ENCODE measurements around the gene PSMA7. TPM values are rescaled to one million over a fixed set of nuclear protein-coding genes. Genes with fewer than 3 reads are reported as not detected.

The PSMA7 gene
- polyA plus RNA-seq, 1 of the 3 experiments (the other 2 are of a cell fraction), result 801 TPM

DNA sequence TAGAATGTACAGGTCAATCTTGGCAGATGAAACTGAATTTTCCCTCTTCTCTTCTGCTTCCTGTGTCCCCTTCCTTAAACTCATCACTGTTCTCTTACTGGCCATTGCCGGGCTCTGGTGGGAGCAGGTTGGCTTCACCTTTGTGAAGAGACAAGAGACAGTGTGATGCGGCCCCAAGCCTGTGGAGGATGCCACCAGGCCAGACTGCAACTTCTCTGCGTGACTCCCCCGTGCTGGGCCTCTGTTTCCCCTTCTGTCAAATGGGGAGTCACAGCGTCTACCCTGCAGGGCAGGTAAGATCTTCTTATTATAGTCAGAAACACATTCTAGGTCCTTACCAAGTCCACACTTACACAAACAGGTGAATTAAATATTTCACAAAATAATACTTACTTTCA, 22.8 kb downstream of the PSMA7 start (continued):
- TF ChIP-seq YY1 (IDR thresholded peaks at IDR 0.05; ENCODE audit: low read depth) (no peak), FOSL2 (IDR thresholded peaks at IDR 0.05; ENCODE audit: borderline replicate concordance, low read depth) (no peak)

DNA sequence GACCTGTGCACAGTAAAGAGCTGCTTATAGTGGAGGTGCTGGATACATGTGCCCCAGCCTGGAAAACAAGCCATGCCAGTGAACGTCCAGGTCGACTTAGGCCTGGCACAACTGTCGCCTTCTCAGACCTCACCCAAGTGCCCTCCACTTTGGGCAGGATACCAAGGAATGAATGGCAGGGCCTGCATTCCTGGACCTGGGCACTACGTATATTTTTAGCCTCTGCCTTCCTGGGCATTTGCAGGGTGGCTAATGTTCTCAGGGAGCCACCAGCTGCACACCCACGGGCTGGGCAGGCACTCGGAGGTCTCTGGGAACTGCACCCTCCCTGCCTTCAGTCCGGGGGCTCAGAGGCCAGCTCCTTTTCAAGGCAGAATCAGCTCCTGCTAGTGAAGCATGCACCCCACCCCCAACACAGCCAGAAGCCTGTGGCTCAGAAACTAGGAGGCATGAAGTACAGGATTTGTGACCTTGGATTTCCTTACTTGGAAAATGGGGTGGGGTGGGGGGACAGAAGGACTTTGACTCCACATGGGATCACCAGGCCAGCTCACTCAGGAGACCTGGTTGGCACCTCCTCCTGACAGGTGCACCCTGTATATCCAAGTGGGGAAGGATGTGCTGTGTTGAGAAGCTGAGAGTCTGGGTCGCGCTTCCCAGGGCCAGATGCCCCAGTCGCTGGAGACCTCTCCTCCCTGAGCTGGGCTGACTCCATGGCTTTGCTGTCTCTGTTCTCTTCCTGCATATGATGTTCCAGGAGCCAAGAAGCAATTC, 23.4 kb downstream of the PSMA7 start:
- peaks cover 9 to 31% of the 10 kb centered on the region in 2 experiments; a peak in 3 of 4 replicates for H3K4me1 ChIP-seq (ENCODE audit: control insufficient read depth in 1 of 2, insufficient read depth in 2 of 2, low read depth in 1 of 2, low read length in 1 of 2)
- peaks cover 18% of the 10 kb centered on the region for H4K20me1 ChIP-seq (ENCODE audit: insufficient read depth)
- no peak overlapping the region for H3K9ac ChIP-seq
- H3K9me2 ChIP-seq, result no peaks in the 10 kb centered on the region
- no peaks in the 10 kb centered on the region for H3K9me3 ChIP-seq
- peaks cover 0 to 5% of the 10 kb centered on the region in 2 experiments for H3K36me3 ChIP-seq (replicated peaks in 1 of 2; ENCODE audit: control insufficient read depth in 1 of 2, insufficient read depth in 2 of 2, low read length in 1 of 2)
- no peak overlapping the region for H3K27ac ChIP-seq (ENCODE audit: low read depth in 2 of 2, low read length in 1 of 2)
- CTCF ChIA-PET, result interaction anchor here (0.9 to 2.9 kb wide), 2 partner anchors 53 to 109 kb away, joined by 3 to 11 read pairs; no protein-coding TSS in a partner anchor
- POLR2A ChIA-PET, result interaction anchor here (2.0 kb wide), 1 partner anchor 54 kb away, joined by 8 read pairs; the partner anchor contains the start of gene TAF4
- H3K4me2 ChIP-seq, result no peak overlapping the region
- peaks cover 6% of the 10 kb centered on the region for H3F3A ChIP-seq (replicated peaks; ENCODE audit: insufficient read depth)
- H3K79me2 ChIP-seq (ENCODE audit: insufficient read depth), result peaks cover 19% of the 10 kb centered on the region
- TF ChIP-seq RCOR1 (IDR thresholded peaks at IDR 0.05; ENCODE audit: low read length) (no peak), MEF2A (IDR thresholded peaks at IDR 0.05; ENCODE audit: borderline replicate concordance, low read depth) (no peak), GATA2 (CRISPR knock-in tag; IDR thresholded peaks at IDR 0.05) (no peak), ELF1 (IDR thresholded peaks at IDR 0.05) (no peak), TAF1 (IDR thresholded peaks at IDR 0.05; ENCODE audit: borderline replicate concordance, low read depth, low read length) (no peak), TCF12 (IDR thresholded peaks at IDR 0.05) (no peak), SMC3 (IDR thresholded peaks at IDR 0.05; ENCODE audit: low read depth, low read length) (no peak), CHD2 (IDR thresholded peaks at IDR 0.05; ENCODE audit: low read length, partially characterized antibody) (no peak), MXI1 (IDR thresholded peaks at IDR 0.05; ENCODE audit: low read depth, low read length) (no peak), EZH2phosphoT487 (IDR thresholded peaks at IDR 0.05; ENCODE audit: borderline replicate concordance, low read depth) (no peak), FOXM1 (IDR thresholded peaks at IDR 0.05; ENCODE audit: low read depth) (no peak), NFIC (IDR thresholded peaks at IDR 0.05; ENCODE audit: borderline replicate concordance) (no peak), POLR2AphosphoS5 (IDR thresholded peaks at IDR 0.05; ENCODE audit: low read depth, low read length) (no peak), YY1 (IDR thresholded peaks at IDR 0.05; ENCODE audit: low read depth) (no peak), NRF1 (IDR thresholded peaks at IDR 0.05; ENCODE audit: low read depth, low read length) (no peak)
- TF ChIP-seq, protein P1, sequence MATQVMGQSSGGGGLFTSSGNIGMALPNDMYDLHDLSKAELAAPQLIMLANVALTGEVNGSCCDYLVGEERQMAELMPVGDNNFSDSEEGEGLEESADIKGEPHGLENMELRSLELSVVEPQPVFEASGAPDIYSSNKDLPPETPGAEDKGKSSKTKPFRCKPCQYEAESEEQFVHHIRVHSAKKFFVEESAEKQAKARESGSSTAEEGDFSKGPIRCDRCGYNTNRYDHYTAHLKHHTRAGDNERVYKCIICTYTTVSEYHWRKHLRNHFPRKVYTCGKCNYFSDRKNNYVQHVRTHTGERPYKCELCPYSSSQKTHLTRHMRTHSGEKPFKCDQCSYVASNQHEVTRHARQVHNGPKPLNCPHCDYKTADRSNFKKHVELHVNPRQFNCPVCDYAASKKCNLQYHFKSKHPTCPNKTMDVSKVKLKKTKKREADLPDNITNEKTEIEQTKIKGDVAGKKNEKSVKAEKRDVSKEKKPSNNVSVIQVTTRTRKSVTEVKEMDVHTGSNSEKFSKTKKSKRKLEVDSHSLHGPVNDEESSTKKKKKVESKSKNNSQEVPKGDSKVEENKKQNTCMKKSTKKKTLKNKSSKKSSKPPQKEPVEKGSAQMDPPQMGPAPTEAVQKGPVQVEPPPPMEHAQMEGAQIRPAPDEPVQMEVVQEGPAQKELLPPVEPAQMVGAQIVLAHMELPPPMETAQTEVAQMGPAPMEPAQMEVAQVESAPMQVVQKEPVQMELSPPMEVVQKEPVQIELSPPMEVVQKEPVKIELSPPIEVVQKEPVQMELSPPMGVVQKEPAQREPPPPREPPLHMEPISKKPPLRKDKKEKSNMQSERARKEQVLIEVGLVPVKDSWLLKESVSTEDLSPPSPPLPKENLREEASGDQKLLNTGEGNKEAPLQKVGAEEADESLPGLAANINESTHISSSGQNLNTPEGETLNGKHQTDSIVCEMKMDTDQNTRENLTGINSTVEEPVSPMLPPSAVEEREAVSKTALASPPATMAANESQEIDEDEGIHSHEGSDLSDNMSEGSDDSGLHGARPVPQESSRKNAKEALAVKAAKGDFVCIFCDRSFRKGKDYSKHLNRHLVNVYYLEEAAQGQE (IDR thresholded peaks at IDR 0.05; ENCODE audit: low read depth, low read length), result no peak
- TF ChIP-seq, protein P2, sequence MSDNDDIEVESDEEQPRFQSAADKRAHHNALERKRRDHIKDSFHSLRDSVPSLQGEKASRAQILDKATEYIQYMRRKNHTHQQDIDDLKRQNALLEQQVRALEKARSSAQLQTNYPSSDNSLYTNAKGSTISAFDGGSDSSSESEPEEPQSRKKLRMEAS (IDR thresholded peaks at IDR 0.05; ENCODE audit: low read depth), result no peak
- TF ChIP-seq, protein P3, sequence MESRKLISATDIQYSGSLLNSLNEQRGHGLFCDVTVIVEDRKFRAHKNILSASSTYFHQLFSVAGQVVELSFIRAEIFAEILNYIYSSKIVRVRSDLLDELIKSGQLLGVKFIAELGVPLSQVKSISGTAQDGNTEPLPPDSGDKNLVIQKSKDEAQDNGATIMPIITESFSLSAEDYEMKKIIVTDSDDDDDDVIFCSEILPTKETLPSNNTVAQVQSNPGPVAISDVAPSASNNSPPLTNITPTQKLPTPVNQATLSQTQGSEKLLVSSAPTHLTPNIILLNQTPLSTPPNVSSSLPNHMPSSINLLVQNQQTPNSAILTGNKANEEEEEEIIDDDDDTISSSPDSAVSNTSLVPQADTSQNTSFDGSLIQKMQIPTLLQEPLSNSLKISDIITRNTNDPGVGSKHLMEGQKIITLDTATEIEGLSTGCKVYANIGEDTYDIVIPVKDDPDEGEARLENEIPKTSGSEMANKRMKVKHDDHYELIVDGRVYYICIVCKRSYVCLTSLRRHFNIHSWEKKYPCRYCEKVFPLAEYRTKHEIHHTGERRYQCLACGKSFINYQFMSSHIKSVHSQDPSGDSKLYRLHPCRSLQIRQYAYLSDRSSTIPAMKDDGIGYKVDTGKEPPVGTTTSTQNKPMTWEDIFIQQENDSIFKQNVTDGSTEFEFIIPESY (IDR thresholded peaks at IDR 0.05; ENCODE audit: borderline replicate concordance, low read depth), result no peak
- no peaks in the 10 kb centered on the region for H3K27me3 ChIP-seq (ENCODE audit: insufficient read depth)
- no peak overlapping the region for H2AFZ ChIP-seq (ENCODE audit: low read depth)
- 82% methylated on average over 7 of the region's 10 CpGs for WGBS (ENCODE audit: low lambda C conversion rate)
- DNase-seq, result no peak
- H3K4me3 ChIP-seq (ENCODE audit: low read depth in 2 of 2, low read length in 1 of 2), result no peak overlapping the region
